Measurements from ENCODE around the gene ADAMTS17.

Gene ADAMTS17

DNA sequence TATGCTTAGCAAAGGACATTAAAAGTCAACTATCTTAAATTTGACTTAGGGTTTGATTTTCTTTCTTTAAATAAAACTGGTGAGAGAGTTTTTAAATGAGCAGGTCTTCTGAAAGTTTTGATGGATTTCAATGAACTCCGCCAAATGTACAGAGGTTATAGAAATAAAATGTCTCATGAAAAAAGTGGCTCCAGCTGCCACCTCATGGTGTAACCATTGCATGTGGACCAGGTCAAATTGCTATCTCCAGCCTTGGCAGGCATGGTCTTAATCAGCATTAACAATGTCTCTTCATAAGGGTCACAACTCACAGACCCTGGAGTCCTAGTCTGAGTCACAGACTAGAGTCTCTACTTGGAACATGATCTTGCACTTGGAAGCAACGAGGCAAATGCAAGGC is 182.3 kb downstream of the ADAMTS17 start:
- H3K27ac ChIP-seq = no peak overlapping the region
- TF ChIP-seq CTCF (conservative IDR thresholded peaks at IDR 0.05) = no peak

DNA sequence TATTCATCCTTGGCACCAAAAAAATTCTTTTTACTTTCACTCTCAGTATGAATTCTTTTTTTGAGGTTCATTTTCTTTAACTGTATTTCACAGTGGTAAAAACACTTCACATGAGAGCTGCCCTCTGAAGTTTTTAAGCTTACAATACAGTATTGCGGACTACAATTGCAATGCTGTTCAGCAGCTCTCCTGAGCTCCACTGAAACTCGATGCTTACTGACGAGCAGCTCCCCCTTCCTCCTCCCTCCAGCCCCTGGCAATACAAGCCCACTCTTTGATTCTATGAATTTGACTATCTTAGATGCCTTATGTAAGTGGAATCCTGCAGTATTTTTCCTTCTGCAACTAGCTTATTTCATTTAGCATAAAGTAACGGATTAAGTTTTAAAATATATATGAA is 183.4 kb downstream of the ADAMTS17 start:
- no peak for TF ChIP-seq CTCF (conservative IDR thresholded peaks at IDR 0.05)
- no peak overlapping the region for H3K27ac ChIP-seq

- no peak for TF ChIP-seq CTCF (conservative IDR thresholded peaks at IDR 0.05)
- H3K27ac ChIP-seq = no peak overlapping the region
Observed at GRCh38 chr15:100156201-100156600, 185.6 kb downstream of the ADAMTS17 start.

- no peak overlapping the region for H3K27ac ChIP-seq
- TF ChIP-seq CTCF (conservative IDR thresholded peaks at IDR 0.05) = no peak
Observed at GRCh38 chr15:100154338-100154737, 187.4 kb downstream of the ADAMTS17 start.

DNA sequence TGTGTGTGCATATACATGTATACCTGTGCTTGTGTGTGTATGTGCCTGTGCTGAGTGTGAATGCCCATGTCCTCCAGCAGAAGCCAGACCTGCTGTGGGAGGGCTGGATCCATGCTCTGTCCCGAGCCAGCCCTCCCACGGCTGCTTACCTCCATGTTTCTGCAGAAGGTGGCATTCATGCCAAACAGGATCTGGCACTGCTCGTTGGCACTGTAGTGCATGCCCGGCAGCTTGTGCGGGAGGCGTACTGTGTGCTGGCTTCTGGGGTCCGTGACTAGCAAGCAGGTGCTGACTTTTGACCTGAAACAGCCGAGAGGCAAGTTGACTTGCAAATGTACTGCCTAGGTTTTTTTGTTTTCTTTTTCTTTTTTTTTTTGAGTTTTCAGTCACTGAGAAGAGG is 189.3 kb downstream of the ADAMTS17 start:
- no peak overlapping the region; the same call in 1 of the 2 replicates for H3K27ac ChIP-seq
- TF ChIP-seq CTCF (conservative IDR thresholded peaks at IDR 0.05) = no peak

DNA sequence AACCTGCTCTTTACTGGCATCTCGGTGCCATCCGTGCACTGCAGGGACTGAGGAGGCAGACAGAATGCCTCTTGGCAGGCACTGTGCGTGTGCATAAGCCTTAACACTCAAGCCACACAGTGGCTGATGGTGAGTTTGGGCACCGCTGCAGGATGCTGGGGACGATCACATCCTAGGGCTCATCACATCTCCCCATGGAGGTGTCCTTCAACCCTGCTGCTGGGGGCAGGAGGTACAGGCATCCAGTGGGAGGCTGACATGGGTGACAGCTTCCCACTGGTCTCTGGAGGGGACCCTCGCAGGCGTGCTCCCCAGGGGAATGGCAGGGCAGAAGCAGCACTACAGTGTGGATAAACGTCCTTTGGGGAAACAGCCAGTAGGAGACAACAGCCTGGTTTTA is 190.9 kb downstream of the ADAMTS17 start:
- H3K27ac ChIP-seq = no peak overlapping the region
- no peak for TF ChIP-seq CTCF (conservative IDR thresholded peaks at IDR 0.05)

- TF ChIP-seq CTCF (conservative IDR thresholded peaks at IDR 0.05) = no peak
- no peak overlapping the region for H3K27ac ChIP-seq
Observed at GRCh38 chr15:100147828-100148227, 193.9 kb downstream of the ADAMTS17 start.

GRCh38 chr15:100143378-100143777 is 198.4 kb downstream of the ADAMTS17 start:
- H3K27ac ChIP-seq = no peak overlapping the region
- TF ChIP-seq CTCF (conservative IDR thresholded peaks at IDR 0.05) = no peak

Measured in VCaP (cell line).